NCI-H2196 (cell line): ENCODE measurements around the gene SIK3.

Experiments used
- DNase-seq: peaks from one replicate; lab custom pipeline; 2025; ENCODE audit not compliant: unreplicated experiment; lab: John Stamatoyannopoulos, UW

The SIK3 gene

GRCh38 chr11:116830184-116830912, 267.9 kb downstream of the SIK3 start:
- DNase-seq: no peak

DNA sequence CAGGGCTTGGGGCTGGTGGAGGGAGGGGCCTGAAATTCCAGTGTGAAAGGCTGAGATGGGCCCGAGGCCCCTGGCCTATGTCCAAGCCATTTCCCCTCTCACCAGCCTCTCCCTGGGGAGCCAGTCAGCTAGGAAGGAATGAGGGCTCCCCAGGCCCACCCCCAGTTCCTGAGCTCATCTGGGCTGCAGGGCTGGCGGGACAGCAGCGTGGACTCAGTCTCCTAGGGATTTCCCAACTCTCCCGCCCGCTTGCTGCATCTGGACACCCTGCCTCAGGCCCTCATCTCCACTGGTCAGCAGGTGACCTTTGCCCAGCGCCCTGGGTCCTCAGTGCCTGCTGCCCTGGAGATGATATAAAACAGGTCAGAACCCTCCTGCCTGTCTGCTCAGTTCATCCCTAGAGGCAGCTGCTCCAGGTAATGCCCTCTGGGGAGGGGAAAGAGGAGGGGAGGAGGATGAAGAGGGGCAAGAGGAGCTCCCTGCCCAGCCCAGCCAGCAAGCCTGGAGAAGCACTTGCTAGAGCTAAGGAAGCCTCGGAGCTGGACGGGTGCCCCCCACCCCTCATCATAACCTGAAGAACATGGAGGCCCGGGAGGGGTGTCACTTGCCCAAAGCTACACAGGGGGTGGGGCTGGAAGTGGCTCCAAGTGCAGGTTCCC, 268.6 kb downstream of the SIK3 start, which contains the start of gene APOC3:
Gene APOC3 (plus strand): TSS at position 383 of the 659 bp plus-strand sequence. CDS start 676 bp downstream, outside the sequence.
- DNase-seq: no peak

GRCh38 chr11:116828632-116829524, 269.4 kb downstream of the SIK3 start:
- no peak for DNase-seq

DNA sequence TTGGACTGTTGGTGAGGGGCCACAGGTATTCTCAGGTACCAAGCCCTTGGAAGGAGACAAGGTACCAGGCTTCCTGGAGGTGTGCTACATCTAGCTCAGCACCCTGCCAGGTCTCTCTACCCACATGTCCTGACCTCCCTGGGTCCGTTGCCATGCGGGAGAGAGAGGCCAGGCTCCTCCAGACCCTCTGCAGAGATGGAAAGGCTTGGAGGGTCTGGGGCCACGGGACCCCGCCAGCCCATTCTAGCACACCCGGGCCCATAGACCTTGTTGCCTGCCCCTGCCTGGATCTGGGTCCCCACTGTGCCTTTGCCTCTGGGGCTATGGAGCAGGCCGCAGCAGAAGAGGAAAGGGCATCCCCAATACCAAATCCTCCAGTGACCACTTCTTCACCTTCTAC, 270.8 kb downstream of the SIK3 start:
- no peak for DNase-seq

GRCh38 chr11:116826751-116827431, 271.3 kb downstream of the SIK3 start:
- DNase-seq: no peak

DNA sequence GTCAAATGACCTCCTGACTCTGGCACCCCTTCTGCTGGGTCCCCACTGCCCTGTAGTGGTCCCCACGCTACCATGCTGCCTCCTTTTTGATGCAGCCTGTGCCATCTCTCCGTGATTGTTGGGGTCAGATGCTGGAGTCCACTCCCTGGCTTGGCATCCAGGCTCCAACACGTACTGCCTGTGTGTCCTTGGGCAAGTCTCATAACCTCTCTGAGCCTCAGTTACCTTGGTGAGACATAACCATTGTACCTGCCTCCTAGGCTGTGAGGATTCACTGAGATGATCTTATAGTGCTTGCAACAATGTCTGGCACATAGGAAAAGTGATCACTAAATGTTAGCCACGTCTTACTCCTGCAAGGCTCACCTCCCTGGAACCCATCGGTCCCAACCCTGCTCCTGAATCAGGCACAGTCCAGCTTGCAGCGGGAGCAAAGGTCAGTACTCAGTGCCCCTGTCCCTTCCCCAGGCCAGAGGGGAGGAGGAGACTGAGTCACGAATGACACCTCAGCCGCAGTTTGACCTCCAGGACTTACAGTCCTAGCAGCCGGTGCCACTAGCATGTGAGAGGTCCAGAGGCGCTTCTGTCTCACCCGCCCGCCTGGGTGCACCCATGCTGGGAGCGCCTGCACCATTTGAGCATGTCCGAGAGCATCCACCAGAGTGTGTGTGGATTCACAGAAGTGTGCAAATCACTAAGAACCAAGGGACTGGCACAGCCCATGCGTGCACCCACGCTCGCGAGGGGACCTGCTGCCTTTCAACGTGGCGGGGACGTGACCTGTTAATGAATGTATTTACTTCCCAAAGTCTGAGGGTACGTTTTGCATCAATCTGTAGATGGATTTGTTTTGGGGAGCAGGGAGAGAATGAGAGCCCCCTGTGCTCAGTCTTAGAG, 272.1 kb downstream of the SIK3 start:
- no peak for DNase-seq

DNA sequence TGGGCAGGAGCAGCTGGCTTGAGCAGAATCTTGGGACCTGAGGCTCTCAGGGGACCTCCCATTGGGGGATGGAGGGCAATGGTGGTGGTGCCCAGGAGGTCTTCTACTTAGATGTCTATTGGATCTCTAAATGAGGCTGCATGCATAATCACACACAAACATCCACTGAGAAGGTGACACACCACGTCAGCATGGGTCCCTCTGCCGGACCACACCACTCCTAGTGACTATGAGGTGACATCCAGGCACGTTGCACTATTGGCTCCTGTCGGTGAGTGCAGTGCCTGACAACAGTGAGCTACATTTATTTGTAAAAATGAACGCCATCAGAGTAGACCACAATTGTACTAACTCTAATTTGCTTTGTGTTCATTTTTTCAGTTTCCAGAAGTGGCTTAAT, 272.8 kb downstream of the SIK3 start:
- DNase-seq: no peak

DNA sequence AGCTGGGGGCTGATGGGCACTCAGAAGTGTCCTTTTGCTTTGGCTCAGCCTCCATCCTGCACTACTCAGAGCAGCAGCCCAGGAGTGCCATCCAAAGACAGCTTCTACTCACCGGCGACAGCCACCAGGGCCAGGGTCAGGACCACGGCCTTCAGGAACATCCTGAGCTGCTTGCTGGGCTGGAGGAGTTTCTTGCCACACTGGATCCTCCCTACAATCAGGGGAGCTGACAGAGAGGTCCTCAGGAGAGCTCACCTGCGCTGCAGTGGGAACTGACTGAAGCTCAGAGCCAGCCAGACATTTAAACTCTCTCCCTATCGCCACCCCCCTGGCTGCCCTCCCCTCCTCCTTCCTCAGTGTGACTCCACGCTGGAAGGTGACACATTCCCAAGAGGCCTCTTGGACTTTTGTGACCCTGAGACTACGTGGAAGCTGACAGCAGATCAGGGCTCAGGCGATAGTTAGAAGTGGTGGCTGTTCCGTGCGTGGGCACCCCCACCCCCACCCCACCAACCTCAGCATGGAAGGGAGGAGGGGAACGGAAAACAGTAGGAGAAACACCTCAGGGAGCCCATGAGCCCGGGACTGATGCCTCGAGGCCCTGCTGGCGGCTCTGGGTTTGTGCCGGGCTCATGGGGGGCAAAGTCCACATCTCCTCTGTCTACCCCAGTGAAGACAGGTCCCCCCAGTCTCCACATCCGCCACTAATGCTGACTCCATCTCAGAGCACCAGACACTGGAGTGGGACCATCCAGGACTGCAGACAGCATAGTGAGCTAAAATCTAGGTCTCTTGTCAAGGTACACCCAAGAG, 275.0 kb downstream of the SIK3 start, which contains the start of gene APOA4:
Gene APOA4 (minus strand): TSS at position 274 of the 813 bp plus-strand sequence. CDS start 113 bp downstream, at position 161.
- no peak for DNase-seq

- no peak for DNase-seq
Observed at GRCh38 chr11:116822575-116822974, 275.7 kb downstream of the SIK3 start.

- no peak for DNase-seq
Observed at GRCh38 chr11:116821050-116821918, 276.9 kb downstream of the SIK3 start.

DNA sequence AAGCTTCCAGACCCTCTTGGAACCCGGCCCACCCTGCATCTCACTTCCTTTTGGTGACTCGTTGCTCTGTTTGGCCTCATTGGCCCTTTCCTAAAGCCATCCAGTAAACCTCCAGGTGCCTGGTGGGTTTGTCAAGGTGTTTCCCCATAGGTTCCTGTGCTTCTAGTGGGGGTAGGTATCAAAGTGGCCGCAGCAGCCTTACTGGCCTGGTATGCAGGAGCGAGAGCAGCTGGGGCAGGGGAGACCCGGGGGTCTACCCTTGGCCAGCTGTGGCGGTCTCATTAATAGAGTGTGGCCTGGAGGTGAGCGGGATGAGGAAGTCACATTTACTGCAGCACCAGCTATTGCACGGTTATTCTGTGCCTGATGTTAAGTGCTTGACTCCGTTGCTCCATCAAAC, 279.2 kb downstream of the SIK3 start:
- no peak for DNase-seq

- DNase-seq: no peak
Observed at GRCh38 chr11:116814502-116814901, 283.7 kb downstream of the SIK3 start.

DNA sequence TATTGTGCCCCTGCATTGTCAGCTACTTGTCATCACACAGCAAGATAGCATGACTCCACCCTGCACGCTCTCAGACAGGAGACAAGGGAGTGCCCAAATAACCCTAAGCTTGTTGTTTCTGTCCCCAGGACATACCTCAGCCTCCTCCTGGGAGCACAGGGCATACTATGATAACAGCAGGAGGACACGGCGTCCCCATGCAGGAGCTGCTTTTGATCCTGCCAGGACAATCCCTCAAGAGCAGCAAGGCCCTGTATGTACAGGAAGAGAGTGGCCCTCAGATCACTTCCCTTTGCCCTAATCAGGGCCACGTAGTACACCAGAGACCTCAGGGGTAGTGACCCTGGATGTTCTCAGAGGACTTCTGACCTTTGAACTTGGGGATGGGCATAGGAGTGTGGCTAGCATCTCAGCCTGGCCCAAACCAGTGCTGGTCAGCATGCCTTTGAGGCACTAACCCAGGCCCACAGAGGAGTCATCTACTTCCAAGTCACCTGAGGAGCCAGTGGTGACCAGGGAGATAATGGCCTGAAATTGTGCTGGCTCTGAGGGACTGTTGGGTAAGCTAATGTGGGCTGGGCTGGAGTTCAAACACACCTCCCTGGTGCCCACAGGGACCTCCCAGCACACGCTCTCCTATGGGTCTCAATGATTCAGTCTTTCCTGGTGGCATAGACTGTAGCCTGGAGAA, 284.3 kb downstream of the SIK3 start:
- no peak for DNase-seq

DNA sequence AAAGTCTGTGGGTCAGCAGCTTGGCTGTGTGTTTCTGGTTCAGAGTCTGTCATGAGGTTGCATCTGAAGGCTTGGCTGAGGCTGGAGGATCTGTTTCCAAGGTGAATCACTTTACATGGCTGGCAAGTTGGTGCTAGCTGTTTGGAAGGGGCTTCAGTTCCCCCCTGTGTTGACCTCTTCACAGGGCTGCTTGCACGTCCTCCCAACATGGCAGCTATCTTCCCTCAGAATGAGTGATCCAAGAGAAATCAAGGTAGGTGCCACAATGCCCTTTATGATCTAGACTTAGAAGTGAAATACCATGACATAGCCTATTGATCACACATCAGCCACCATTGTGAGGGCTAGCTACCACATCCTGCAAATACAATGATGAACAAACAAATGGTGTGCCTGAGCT, 285.1 kb downstream of the SIK3 start:
- DNase-seq: no peak

- DNase-seq: no peak
Observed at GRCh38 chr11:116812109-116812508, 286.1 kb downstream of the SIK3 start.

GRCh38 chr11:116811194-116811593, 287.0 kb downstream of the SIK3 start:
- no peak for DNase-seq
